Measurements from ENCODE around the gene PLA2G4A.

The PLA2G4A gene

DNA sequence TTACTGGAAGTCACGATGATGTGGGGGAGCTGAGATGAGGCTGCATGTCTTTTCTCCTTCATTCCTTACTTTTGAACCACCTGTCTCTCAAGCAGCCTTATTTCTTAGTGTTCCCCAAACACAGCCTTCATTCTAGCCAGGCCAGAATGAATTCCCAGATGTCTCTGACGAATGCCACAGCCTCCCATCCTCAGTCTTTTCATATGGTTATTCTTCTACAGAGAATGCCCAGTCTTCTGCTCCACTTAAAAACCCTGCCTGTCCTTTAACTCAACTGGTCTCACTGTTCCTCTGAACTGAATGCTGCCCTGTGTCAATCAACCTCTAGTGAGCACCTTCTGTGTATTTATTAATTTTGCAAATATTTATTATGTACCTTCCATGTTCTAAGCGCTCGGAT lies 156.2 kb downstream of the PLA2G4A start:
- Histone ChIP-seq H2BK5ac (ENCODE audit: low read depth, low read length, poor library complexity, severe bottlenecking) (no peak overlapping the region), H2BK15ac (ENCODE audit: low read depth, poor library complexity, severe bottlenecking) (no peak overlapping the region), H3K79me1 (replicated peaks; ENCODE audit: low read length, poor library complexity, severe bottlenecking) (no peaks in the 10 kb centered on the region), H3K18ac (ENCODE audit: low read depth in 1 of 2, low read length in 2 of 2) (no peak overlapping the region), H2AK5ac (ENCODE audit: low read length, severe bottlenecking) (no peak overlapping the region), H3K36me3 (ENCODE audit: control insufficient read depth in 1 of 2, insufficient read depth in 2 of 2, low read depth in 1 of 2, low read length in 2 of 2) (no peaks in the 10 kb centered on the region), H3K27me3 (ENCODE audit: control insufficient read depth in 1 of 2, insufficient read depth in 1 of 2, low read length in 2 of 2) (no peaks in the 10 kb centered on the region), H3K4me2 (ENCODE audit: low read length, poor library complexity, severe bottlenecking) (no peak overlapping the region), H3K9me3 (ENCODE audit: control insufficient read depth, low read length) (no peaks in the 10 kb centered on the region), H3K14ac (ENCODE audit: low read length in 2 of 2) (no peak overlapping the region), H3K9ac (ENCODE audit: low read length) (no peak overlapping the region), H3K4me3 (ENCODE audit: insufficient read depth in 1 of 2, low read depth in 1 of 2, low read length in 2 of 2) (no peak overlapping the region), H4K91ac (ENCODE audit: low read length) (no peak overlapping the region), H2BK120ac (ENCODE audit: low read depth, low read length) (no peak overlapping the region), H3K27ac (ENCODE audit: low read length, poor library complexity, severe bottlenecking) (no peak overlapping the region), H3K4me1 (ENCODE audit: control insufficient read depth, insufficient read depth, low read depth, low read length) (no peaks in the 10 kb centered on the region), H2AFZ (ENCODE audit: low read depth, low read length) (no peak overlapping the region), H3K23ac (ENCODE audit: low read length in 2 of 2) (no peak overlapping the region), H4K8ac (ENCODE audit: low read length) (no peak overlapping the region), H3K4ac (ENCODE audit: low read depth in 1 of 2, low read length in 2 of 2) (no peak overlapping the region), H2BK12ac (ENCODE audit: low read length in 2 of 2) (no peak overlapping the region)
- WGBS, result 91% methylated on average over 4 of the region's 4 CpGs
- DNase-seq, result no peak

DNA sequence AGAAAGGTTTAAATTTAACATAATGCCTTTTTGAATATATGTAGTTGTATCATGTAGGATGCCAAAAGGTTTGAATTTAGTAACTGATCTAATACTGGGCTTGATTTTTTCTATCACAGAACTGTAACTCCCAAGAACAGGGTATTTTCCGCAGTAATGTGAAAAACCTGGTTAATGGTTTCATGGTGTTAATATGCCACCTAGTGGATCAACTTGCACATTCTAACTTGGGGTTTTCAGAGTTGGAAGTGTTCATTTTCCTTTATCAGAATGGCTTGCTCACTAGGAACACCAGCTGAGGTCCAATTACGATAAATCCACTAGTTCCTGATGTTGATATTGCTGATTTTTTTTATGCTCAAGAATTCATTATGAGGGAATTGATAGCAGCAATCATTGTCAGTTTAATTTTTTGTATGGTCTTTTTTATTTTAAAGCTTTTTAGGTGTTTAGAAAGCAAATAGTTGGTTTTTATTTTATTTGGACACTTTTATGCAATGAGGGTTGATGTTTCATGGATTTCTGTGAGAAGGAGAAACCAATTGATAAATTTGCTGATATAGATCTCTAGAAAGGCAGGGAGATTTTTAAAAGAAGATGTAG lies 157.2 kb downstream of the PLA2G4A start:
- Histone ChIP-seq H2AK5ac (ENCODE audit: low read length, severe bottlenecking) (no peak overlapping the region), H3K4ac (ENCODE audit: low read depth in 1 of 2, low read length in 2 of 2) (no peak overlapping the region), H3K4me3 (ENCODE audit: insufficient read depth in 1 of 2, low read depth in 1 of 2, low read length in 2 of 2) (no peak overlapping the region), H3K79me1 (replicated peaks; ENCODE audit: low read length, poor library complexity, severe bottlenecking) (no peaks in the 10 kb centered on the region), H3K4me1 (ENCODE audit: control insufficient read depth, insufficient read depth, low read depth, low read length) (no peaks in the 10 kb centered on the region), H4K91ac (ENCODE audit: low read length) (no peak overlapping the region), H3K14ac (ENCODE audit: low read length in 2 of 2) (no peak overlapping the region), H3K27me3 (ENCODE audit: control insufficient read depth in 1 of 2, insufficient read depth in 1 of 2, low read length in 2 of 2) (no peaks in the 10 kb centered on the region), H2AFZ (ENCODE audit: low read depth, low read length) (no peak overlapping the region), H2BK5ac (ENCODE audit: low read depth, low read length, poor library complexity, severe bottlenecking) (no peak overlapping the region), H3K4me2 (ENCODE audit: low read length, poor library complexity, severe bottlenecking) (no peak overlapping the region), H4K8ac (ENCODE audit: low read length) (no peak overlapping the region), H3K36me3 (ENCODE audit: control insufficient read depth in 1 of 2, insufficient read depth in 2 of 2, low read depth in 1 of 2, low read length in 2 of 2) (no peaks in the 10 kb centered on the region), H2BK15ac (ENCODE audit: low read depth, poor library complexity, severe bottlenecking) (no peak overlapping the region), H3K18ac (ENCODE audit: low read depth in 1 of 2, low read length in 2 of 2) (no peak overlapping the region), H3K23ac (ENCODE audit: low read length in 2 of 2) (no peak overlapping the region), H3K27ac (ENCODE audit: low read length, poor library complexity, severe bottlenecking) (no peak overlapping the region), H3K9me3 (ENCODE audit: control insufficient read depth, low read length) (no peaks in the 10 kb centered on the region), H2BK12ac (ENCODE audit: low read length in 2 of 2) (no peak overlapping the region), H2BK120ac (ENCODE audit: low read depth, low read length) (no peak overlapping the region), H3K9ac (ENCODE audit: low read length) (peak overlapping the region; percentile 33)
- DNase-seq, result peak; percentile 78
- WGBS, result 15% methylated on average over 2 of the region's 2 CpGs

DNA sequence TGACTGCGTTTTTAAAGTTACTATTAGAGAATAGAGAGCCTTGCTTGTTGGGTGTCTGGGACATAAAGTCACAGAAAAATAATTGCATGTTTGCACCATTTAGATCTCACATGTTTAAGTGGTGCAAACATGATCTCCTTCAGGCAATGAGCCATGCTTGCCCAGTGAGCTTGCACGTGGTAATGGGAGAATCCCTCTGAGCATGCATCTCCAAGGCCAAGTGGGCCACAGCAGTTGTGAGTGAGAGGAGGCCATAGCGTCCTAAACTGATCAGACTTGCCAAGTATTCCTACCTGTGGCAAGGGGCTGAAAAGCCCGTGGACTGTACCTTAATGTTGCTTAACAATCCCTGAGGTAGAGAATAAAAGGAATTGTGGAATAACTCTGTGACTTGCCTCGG lies 158.3 kb downstream of the PLA2G4A start:
- H3K14ac ChIP-seq (ENCODE audit: low read length in 2 of 2), result no peak overlapping the region
- no peak overlapping the region for H2AK5ac ChIP-seq (ENCODE audit: low read length, severe bottlenecking)
- H3K23ac ChIP-seq (ENCODE audit: low read length in 2 of 2), result no peak overlapping the region
- H2BK12ac ChIP-seq (ENCODE audit: low read length in 2 of 2), result no peak overlapping the region
- no peak overlapping the region for H2AFZ ChIP-seq (ENCODE audit: low read depth, low read length)
- no peak overlapping the region for H3K4me2 ChIP-seq (ENCODE audit: low read length, poor library complexity, severe bottlenecking)
- H3K27me3 ChIP-seq (ENCODE audit: control insufficient read depth in 1 of 2, insufficient read depth in 1 of 2, low read length in 2 of 2), result no peaks in the 10 kb centered on the region
- no peak overlapping the region for H3K4me3 ChIP-seq (ENCODE audit: insufficient read depth in 1 of 2, low read depth in 1 of 2, low read length in 2 of 2)
- no peak overlapping the region for H4K91ac ChIP-seq (ENCODE audit: low read length)
- H3K9ac ChIP-seq (ENCODE audit: low read length), result no peak overlapping the region
- no peak overlapping the region for H3K27ac ChIP-seq (ENCODE audit: low read length, poor library complexity, severe bottlenecking)
- no peak overlapping the region for H2BK15ac ChIP-seq (ENCODE audit: low read depth, poor library complexity, severe bottlenecking)
- WGBS, result 75% methylated on average over 4 of the region's 5 CpGs
- no peaks in the 10 kb centered on the region for H3K9me3 ChIP-seq (ENCODE audit: control insufficient read depth, low read length)
- no peaks in the 10 kb centered on the region for H3K79me1 ChIP-seq (replicated peaks; ENCODE audit: low read length, poor library complexity, severe bottlenecking)
- no peaks in the 10 kb centered on the region for H3K4me1 ChIP-seq (ENCODE audit: control insufficient read depth, insufficient read depth, low read depth, low read length)
- no peak overlapping the region for H2BK120ac ChIP-seq (ENCODE audit: low read depth, low read length)
- H2BK5ac ChIP-seq (ENCODE audit: low read depth, low read length, poor library complexity, severe bottlenecking), result no peak overlapping the region
- H3K18ac ChIP-seq (ENCODE audit: low read depth in 1 of 2, low read length in 2 of 2), result no peak overlapping the region
- no peak for DNase-seq
- no peaks in the 10 kb centered on the region for H3K36me3 ChIP-seq (ENCODE audit: control insufficient read depth in 1 of 2, insufficient read depth in 2 of 2, low read depth in 1 of 2, low read length in 2 of 2)
- H3K4ac ChIP-seq (ENCODE audit: low read depth in 1 of 2, low read length in 2 of 2), result no peak overlapping the region
- no peak overlapping the region for H4K8ac ChIP-seq (ENCODE audit: low read length)

DNA sequence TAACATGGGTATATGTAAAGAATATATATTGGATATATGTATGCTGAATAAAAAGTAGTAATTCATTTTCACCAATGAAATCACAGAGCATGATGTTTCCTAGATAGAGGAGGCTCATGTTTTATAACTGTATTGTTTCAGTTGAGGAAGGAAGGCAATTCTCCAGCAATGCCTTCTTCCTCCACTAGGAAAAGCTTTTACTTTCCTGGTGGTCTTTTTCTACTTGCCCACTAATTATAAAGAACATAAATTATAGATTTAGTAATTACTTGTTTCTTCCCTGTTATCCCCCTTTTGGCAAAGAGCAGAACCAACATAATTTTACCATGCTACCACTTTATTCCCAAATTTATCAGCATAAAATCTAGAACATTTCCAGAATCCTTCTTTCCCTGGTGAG lies 159.0 kb downstream of the PLA2G4A start:
- H3K4me3 ChIP-seq (ENCODE audit: insufficient read depth in 1 of 2, low read depth in 1 of 2, low read length in 2 of 2), result no peak overlapping the region
- no peak overlapping the region for H3K14ac ChIP-seq (ENCODE audit: low read length in 2 of 2)
- no peaks in the 10 kb centered on the region for H3K79me1 ChIP-seq (replicated peaks; ENCODE audit: low read length, poor library complexity, severe bottlenecking)
- no peak overlapping the region for H3K23ac ChIP-seq (ENCODE audit: low read length in 2 of 2)
- no peaks in the 10 kb centered on the region for H3K4me1 ChIP-seq (ENCODE audit: control insufficient read depth, insufficient read depth, low read depth, low read length)
- no peak overlapping the region for H3K4ac ChIP-seq (ENCODE audit: low read depth in 1 of 2, low read length in 2 of 2)
- H2AFZ ChIP-seq (ENCODE audit: low read depth, low read length), result no peak overlapping the region
- no peak overlapping the region for H3K9ac ChIP-seq (ENCODE audit: low read length)
- H3K9me3 ChIP-seq (ENCODE audit: control insufficient read depth, low read length), result no peaks in the 10 kb centered on the region
- H2BK12ac ChIP-seq (ENCODE audit: low read length in 2 of 2), result no peak overlapping the region
- H4K91ac ChIP-seq (ENCODE audit: low read length), result no peak overlapping the region
- no peaks in the 10 kb centered on the region for H3K36me3 ChIP-seq (ENCODE audit: control insufficient read depth in 1 of 2, insufficient read depth in 2 of 2, low read depth in 1 of 2, low read length in 2 of 2)
- H3K18ac ChIP-seq (ENCODE audit: low read depth in 1 of 2, low read length in 2 of 2), result no peak overlapping the region
- H2BK120ac ChIP-seq (ENCODE audit: low read depth, low read length), result no peak overlapping the region
- H2AK5ac ChIP-seq (ENCODE audit: low read length, severe bottlenecking), result no peak overlapping the region
- H3K4me2 ChIP-seq (ENCODE audit: low read length, poor library complexity, severe bottlenecking), result no peak overlapping the region
- no peak overlapping the region for H2BK15ac ChIP-seq (ENCODE audit: low read depth, poor library complexity, severe bottlenecking)
- no peak overlapping the region for H3K27ac ChIP-seq (ENCODE audit: low read length, poor library complexity, severe bottlenecking)
- H2BK5ac ChIP-seq (ENCODE audit: low read depth, low read length, poor library complexity, severe bottlenecking), result no peak overlapping the region
- no peak for DNase-seq
- no peak overlapping the region for H4K8ac ChIP-seq (ENCODE audit: low read length)
- H3K27me3 ChIP-seq (ENCODE audit: control insufficient read depth in 1 of 2, insufficient read depth in 1 of 2, low read length in 2 of 2), result no peaks in the 10 kb centered on the region

Measured in mesenchymal stem cell (in vitro differentiated cells and primary cell).